Measurements from ENCODE around the gene PSMA5.

Gene PSMA5

GRCh38 chr1:109369167-109369746 lies 57.0 kb downstream of the PSMA5 start:
- H4K91ac ChIP-seq (ENCODE audit: low read depth, low read length, poor library complexity) = no peak overlapping the region
- H3K27ac ChIP-seq (replicated peaks; ENCODE audit: low read length) = no peak overlapping the region
- no peak overlapping the region for H3K4me3 ChIP-seq (ENCODE audit: low read length in 2 of 2)
- peaks cover 0 to 2% of the 10 kb centered on the region in 2 donors for H3K4me1 ChIP-seq (ENCODE audit: control insufficient read depth in 2 of 2, insufficient read depth in 1 of 2, low read depth in 1 of 2, low read length in 2 of 2)
- no peak overlapping the region for H3K14ac ChIP-seq (ENCODE audit: low read length)
- H3K9me3 ChIP-seq (replicated peaks in 1 of 2; ENCODE audit: control insufficient read depth in 2 of 2, insufficient read depth in 1 of 2, low read depth in 1 of 2, low read length in 2 of 2) = no peaks in the 10 kb centered on the region
- no peak overlapping the region for H2BK15ac ChIP-seq (ENCODE audit: low read length)
- H2AK5ac ChIP-seq (ENCODE audit: low read depth, low read length) = no peak overlapping the region
- no peak overlapping the region for H3K9ac ChIP-seq (ENCODE audit: low read depth, low read length, poor library complexity)
- H3K4ac ChIP-seq (ENCODE audit: low read length) = no peak overlapping the region
- DNase-seq (ENCODE audit: low spot score) = no peak
- no peak overlapping the region for H2BK5ac ChIP-seq (ENCODE audit: low read length)
- no peak overlapping the region for H2AFZ ChIP-seq (ENCODE audit: low read length)
- no peak overlapping the region for H2BK12ac ChIP-seq (ENCODE audit: low read length)
- H3K79me1 ChIP-seq (ENCODE audit: low read depth, low read length) = no peaks in the 10 kb centered on the region
- H4K8ac ChIP-seq (ENCODE audit: low read depth, low read length) = no peak overlapping the region
- H2BK120ac ChIP-seq (ENCODE audit: low read depth, low read length) = no peak overlapping the region
- no peaks in the 10 kb centered on the region for H3K27me3 ChIP-seq (ENCODE audit: control insufficient read depth in 3 of 3, insufficient read depth in 3 of 3, low read depth in 1 of 3, low read length in 3 of 3)
- H3K23ac ChIP-seq (ENCODE audit: low read depth, low read length, poor library complexity) = no peak overlapping the region
- WGBS, 2 donors (ENCODE audit: extremely low coverage in 2 of 2, insufficient read length in 2 of 2, insufficient replicate concordance in 1 of 2) = no CpG with 5 or more reads among the region's 6 CpGs
- peaks cover 7 to 40% of the 10 kb centered on the region in 2 donors for H3K36me3 ChIP-seq (replicated peaks in 1 of 2; ENCODE audit: control insufficient read depth in 2 of 2, insufficient read depth in 2 of 2, low read length in 2 of 2)
- H3K4me2 ChIP-seq (ENCODE audit: insufficient read depth, low read length, poor library complexity, severe bottlenecking) = no peak overlapping the region
- no peak overlapping the region for H3K18ac ChIP-seq (ENCODE audit: low read length)

GRCh38 chr1:109368464-109368863 lies 57.8 kb downstream of the PSMA5 start:
- Histone ChIP-seq H3K4me3 (ENCODE audit: low read length in 2 of 2) (no peak overlapping the region), H3K18ac (ENCODE audit: low read length) (no peak overlapping the region), H2BK5ac (ENCODE audit: low read length) (no peak overlapping the region), H3K4ac (ENCODE audit: low read length) (no peak overlapping the region), H3K36me3 (replicated peaks in 1 of 2; ENCODE audit: control insufficient read depth in 2 of 2, insufficient read depth in 2 of 2, low read length in 2 of 2) (peaks cover 7 to 40% of the 10 kb centered on the region in 2 donors), H3K79me1 (ENCODE audit: low read depth, low read length) (no peaks in the 10 kb centered on the region), H3K23ac (ENCODE audit: low read depth, low read length, poor library complexity) (no peak overlapping the region), H4K91ac (ENCODE audit: low read depth, low read length, poor library complexity) (no peak overlapping the region), H2BK12ac (ENCODE audit: low read length) (no peak overlapping the region), H3K4me1 (ENCODE audit: control insufficient read depth in 2 of 2, insufficient read depth in 1 of 2, low read depth in 1 of 2, low read length in 2 of 2) (peaks cover 0 to 2% of the 10 kb centered on the region in 2 donors), H4K8ac (ENCODE audit: low read depth, low read length) (no peak overlapping the region), H2BK120ac (ENCODE audit: low read depth, low read length) (no peak overlapping the region), H3K9me3 (replicated peaks in 1 of 2; ENCODE audit: control insufficient read depth in 2 of 2, insufficient read depth in 1 of 2, low read depth in 1 of 2, low read length in 2 of 2) (no peaks in the 10 kb centered on the region), H3K27me3 (ENCODE audit: control insufficient read depth in 3 of 3, insufficient read depth in 3 of 3, low read depth in 1 of 3, low read length in 3 of 3) (no peaks in the 10 kb centered on the region), H2AK5ac (ENCODE audit: low read depth, low read length) (no peak overlapping the region), H3K27ac (replicated peaks; ENCODE audit: low read length) (no peak overlapping the region), H2AFZ (ENCODE audit: low read length) (no peak overlapping the region), H3K9ac (ENCODE audit: low read depth, low read length, poor library complexity) (no peak overlapping the region), H3K14ac (ENCODE audit: low read length) (no peak overlapping the region), H3K4me2 (ENCODE audit: insufficient read depth, low read length, poor library complexity, severe bottlenecking) (no peak overlapping the region), H2BK15ac (ENCODE audit: low read length) (no peak overlapping the region)
- WGBS, 2 donors (ENCODE audit: extremely low coverage in 2 of 2, insufficient read length in 2 of 2, insufficient replicate concordance in 1 of 2) = no CpG with 5 or more reads among the region's 1 CpG
- DNase-seq (ENCODE audit: low spot score) = no peak

GRCh38 chr1:109367626-109368025 lies 58.6 kb downstream of the PSMA5 start:
- Histone ChIP-seq H3K4me3 (ENCODE audit: low read length in 2 of 2) (no peak overlapping the region), H2BK5ac (ENCODE audit: low read length) (no peak overlapping the region), H2AK5ac (ENCODE audit: low read depth, low read length) (no peak overlapping the region), H3K4me2 (ENCODE audit: insufficient read depth, low read length, poor library complexity, severe bottlenecking) (no peak overlapping the region), H3K27ac (replicated peaks; ENCODE audit: low read length) (no peak overlapping the region), H3K36me3 (replicated peaks in 1 of 2; ENCODE audit: control insufficient read depth in 2 of 2, insufficient read depth in 2 of 2, low read length in 2 of 2) (peaks cover 7 to 40% of the 10 kb centered on the region in 2 donors), H3K79me1 (ENCODE audit: low read depth, low read length) (no peaks in the 10 kb centered on the region), H3K18ac (ENCODE audit: low read length) (no peak overlapping the region), H3K9me3 (replicated peaks in 1 of 2; ENCODE audit: control insufficient read depth in 2 of 2, insufficient read depth in 1 of 2, low read depth in 1 of 2, low read length in 2 of 2) (no peaks in the 10 kb centered on the region), H4K91ac (ENCODE audit: low read depth, low read length, poor library complexity) (no peak overlapping the region), H3K4me1 (ENCODE audit: control insufficient read depth in 2 of 2, insufficient read depth in 1 of 2, low read depth in 1 of 2, low read length in 2 of 2) (peaks cover 0 to 2% of the 10 kb centered on the region in 2 donors), H3K4ac (ENCODE audit: low read length) (no peak overlapping the region), H2AFZ (ENCODE audit: low read length) (no peak overlapping the region), H2BK12ac (ENCODE audit: low read length) (no peak overlapping the region), H3K27me3 (ENCODE audit: control insufficient read depth in 3 of 3, insufficient read depth in 3 of 3, low read depth in 1 of 3, low read length in 3 of 3) (no peaks in the 10 kb centered on the region), H4K8ac (ENCODE audit: low read depth, low read length) (no peak overlapping the region), H3K9ac (ENCODE audit: low read depth, low read length, poor library complexity) (no peak overlapping the region), H2BK15ac (ENCODE audit: low read length) (no peak overlapping the region), H3K14ac (ENCODE audit: low read length) (no peak overlapping the region), H2BK120ac (ENCODE audit: low read depth, low read length) (no peak overlapping the region), H3K23ac (ENCODE audit: low read depth, low read length, poor library complexity) (no peak overlapping the region)
- WGBS, 2 donors (ENCODE audit: extremely low coverage in 2 of 2, insufficient read length in 2 of 2, insufficient replicate concordance in 1 of 2) = no CpG with 5 or more reads among the region's 3 CpGs
- DNase-seq (ENCODE audit: low spot score) = no peak

DNA sequence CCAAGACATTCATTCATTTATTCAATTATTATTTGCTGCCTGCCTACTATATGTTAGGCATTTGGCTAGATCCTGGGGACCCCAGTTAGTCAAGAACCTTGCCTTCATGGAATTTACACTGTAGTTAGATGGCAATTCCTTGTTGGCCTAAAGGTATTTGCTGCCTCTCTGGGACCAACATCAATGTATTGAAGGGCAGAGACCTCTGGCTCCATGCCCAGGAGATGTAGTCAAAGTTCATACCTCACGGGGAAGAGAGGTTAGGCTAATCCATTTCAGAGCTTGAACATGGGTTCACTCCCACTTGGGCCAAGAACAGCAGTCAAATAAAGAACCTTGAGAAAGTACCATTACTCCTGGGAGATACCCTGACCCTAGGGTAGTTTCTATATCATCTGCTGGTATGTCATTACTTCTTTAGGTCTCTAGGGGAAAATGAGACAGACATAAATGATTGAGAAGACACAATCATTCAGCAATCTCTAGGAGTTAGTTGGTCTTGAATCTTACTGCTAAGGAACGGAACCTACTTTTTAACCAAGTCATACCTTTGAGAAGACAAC lies 60.5 kb downstream of the PSMA5 start:
- no peaks in the 10 kb centered on the region for H3K27me3 ChIP-seq (ENCODE audit: control insufficient read depth in 3 of 3, insufficient read depth in 3 of 3, low read depth in 1 of 3, low read length in 3 of 3)
- H3K4me3 ChIP-seq (ENCODE audit: low read length in 2 of 2) = no peak overlapping the region
- H3K4me1 ChIP-seq (ENCODE audit: control insufficient read depth in 2 of 2, insufficient read depth in 1 of 2, low read depth in 1 of 2, low read length in 2 of 2) = no peaks in the 10 kb centered on the region
- H4K8ac ChIP-seq (ENCODE audit: low read depth, low read length) = no peak overlapping the region
- peaks cover 8 to 40% of the 10 kb centered on the region in 2 donors for H3K36me3 ChIP-seq (replicated peaks in 1 of 2; ENCODE audit: control insufficient read depth in 2 of 2, insufficient read depth in 2 of 2, low read length in 2 of 2)
- no CpG with 5 or more reads among the region's 2 CpGs for WGBS, 2 donors (ENCODE audit: extremely low coverage in 2 of 2, insufficient read length in 2 of 2, insufficient replicate concordance in 1 of 2)
- H3K79me1 ChIP-seq (ENCODE audit: low read depth, low read length) = no peaks in the 10 kb centered on the region
- no peak overlapping the region for H2BK5ac ChIP-seq (ENCODE audit: low read length)
- no peak overlapping the region for H3K27ac ChIP-seq (replicated peaks; ENCODE audit: low read length)
- no peak overlapping the region for H4K91ac ChIP-seq (ENCODE audit: low read depth, low read length, poor library complexity)
- H3K23ac ChIP-seq (ENCODE audit: low read depth, low read length, poor library complexity) = no peak overlapping the region
- no peak overlapping the region for H3K4ac ChIP-seq (ENCODE audit: low read length)
- no peak overlapping the region for H2BK12ac ChIP-seq (ENCODE audit: low read length)
- H2AFZ ChIP-seq (ENCODE audit: low read length) = no peak overlapping the region
- H2AK5ac ChIP-seq (ENCODE audit: low read depth, low read length) = no peak overlapping the region
- H3K9ac ChIP-seq (ENCODE audit: low read depth, low read length, poor library complexity) = no peak overlapping the region
- no peak overlapping the region for H3K18ac ChIP-seq (ENCODE audit: low read length)
- H3K14ac ChIP-seq (ENCODE audit: low read length) = no peak overlapping the region
- H3K9me3 ChIP-seq (replicated peaks in 1 of 2; ENCODE audit: control insufficient read depth in 2 of 2, insufficient read depth in 1 of 2, low read depth in 1 of 2, low read length in 2 of 2) = no peaks in the 10 kb centered on the region
- no peak overlapping the region for H2BK120ac ChIP-seq (ENCODE audit: low read depth, low read length)
- H2BK15ac ChIP-seq (ENCODE audit: low read length) = no peak overlapping the region
- DNase-seq (ENCODE audit: low spot score) = no peak
- no peak overlapping the region for H3K4me2 ChIP-seq (ENCODE audit: insufficient read depth, low read length, poor library complexity, severe bottlenecking)

All from neuronal stem cell (in vitro differentiated cells).